ENCODE results near the gene PPP1R1C.

The PPP1R1C gene

GRCh38 chr2:182067393-182067792 lies 81.7 kb downstream of the PPP1R1C start:
- H3K4me3 ChIP-seq (ENCODE audit: low read depth, low read length), result no peak overlapping the region
- POLR2A ChIA-PET, result interaction anchor here (0.6 kb wide), 1 partner anchor 108 kb away, joined by 3 read pairs; no protein-coding TSS in a partner anchor
- no peak for TF ChIP-seq CTCF (IDR thresholded peaks at IDR 0.05; ENCODE audit: insufficient read depth, low read length, missing control alignments)
- no peak for DNase-seq (ENCODE audit: low read depth, low spot score)
- CTCF ChIA-PET, result interaction anchor here (2.1 to 3.0 kb wide), 2 partner anchors 11 to 325 kb away, joined by 8 to 19 read pairs; no protein-coding TSS in a partner anchor

GRCh38 chr2:182068811-182069210 lies 83.2 kb downstream of the PPP1R1C start:
- ChIA-PET CTCF (interaction anchor here (0.6 to 2.1 kb wide), 4 partner anchors 9 to 326 kb away, joined by 3 to 8 read pairs (median 6); no protein-coding TSS in a partner anchor), POLR2A (no interaction called here)
- no peak overlapping the region for H3K4me3 ChIP-seq (ENCODE audit: low read depth, low read length)
- TF ChIP-seq CTCF (IDR thresholded peaks at IDR 0.05; ENCODE audit: insufficient read depth, low read length, missing control alignments), result no peak
- no peak for DNase-seq (ENCODE audit: low read depth, low spot score)

GRCh38 chr2:182069416-182069815 lies 83.8 kb downstream of the PPP1R1C start:
- no peak for DNase-seq (ENCODE audit: low read depth, low spot score)
- H3K4me3 ChIP-seq (ENCODE audit: low read depth, low read length), result no peak overlapping the region
- POLR2A ChIA-PET, result no interaction called here
- TF ChIP-seq CTCF (IDR thresholded peaks at IDR 0.05; ENCODE audit: insufficient read depth, low read length, missing control alignments), result no peak
- CTCF ChIA-PET, result no interaction called here

- no peak overlapping the region for H3K4me3 ChIP-seq (ENCODE audit: low read depth, low read length)
- CTCF ChIA-PET, result no interaction called here
- POLR2A ChIA-PET, result no interaction called here
- TF ChIP-seq CTCF (IDR thresholded peaks at IDR 0.05; ENCODE audit: insufficient read depth, low read length, missing control alignments), result no peak
- DNase-seq (ENCODE audit: low read depth, low spot score), result no peak
Measured at GRCh38 chr2:182069908-182070307, 84.3 kb downstream of the PPP1R1C start.

- no peak for DNase-seq (ENCODE audit: low read depth, low spot score)
- CTCF ChIA-PET, result no interaction called here
- POLR2A ChIA-PET, result no interaction called here
- H3K4me3 ChIP-seq (ENCODE audit: low read depth, low read length), result no peak overlapping the region
- TF ChIP-seq CTCF (IDR thresholded peaks at IDR 0.05; ENCODE audit: insufficient read depth, low read length, missing control alignments), result no peak
Measured at GRCh38 chr2:182070736-182071135, 85.1 kb downstream of the PPP1R1C start.

GRCh38 chr2:182072861-182073260 lies 87.2 kb downstream of the PPP1R1C start:
- H3K4me3 ChIP-seq (ENCODE audit: low read depth, low read length), result no peak overlapping the region
- ChIA-PET CTCF (interaction anchor here (1.8 kb wide), 1 partner anchor 330 kb away, joined by 5 read pairs; no protein-coding TSS in a partner anchor), POLR2A (no interaction called here)
- no peak for DNase-seq (ENCODE audit: low read depth, low spot score)
- TF ChIP-seq CTCF (IDR thresholded peaks at IDR 0.05; ENCODE audit: insufficient read depth, low read length, missing control alignments), result no peak

Data from AG04449 (cell line).